Ammon's horn (tissue), 1 donor: ENCODE data around the gene SLC19A3.
A peak's percentile ranks its signal among the peaks of the same experiment; 100 is the strongest.
"Not testable (repeated sequence)": the region's sequence is repeated elsewhere in the genome, so short reads cannot be mapped to it uniquely, and the experiment has no call there.

Source experiments
- DNase-seq: peaks from one replicate; pipeline ENCODE4 v3.0.0-alpha.2; 2016; ENCODE audit warnings: low spot score

The SLC19A3 gene

DNA sequence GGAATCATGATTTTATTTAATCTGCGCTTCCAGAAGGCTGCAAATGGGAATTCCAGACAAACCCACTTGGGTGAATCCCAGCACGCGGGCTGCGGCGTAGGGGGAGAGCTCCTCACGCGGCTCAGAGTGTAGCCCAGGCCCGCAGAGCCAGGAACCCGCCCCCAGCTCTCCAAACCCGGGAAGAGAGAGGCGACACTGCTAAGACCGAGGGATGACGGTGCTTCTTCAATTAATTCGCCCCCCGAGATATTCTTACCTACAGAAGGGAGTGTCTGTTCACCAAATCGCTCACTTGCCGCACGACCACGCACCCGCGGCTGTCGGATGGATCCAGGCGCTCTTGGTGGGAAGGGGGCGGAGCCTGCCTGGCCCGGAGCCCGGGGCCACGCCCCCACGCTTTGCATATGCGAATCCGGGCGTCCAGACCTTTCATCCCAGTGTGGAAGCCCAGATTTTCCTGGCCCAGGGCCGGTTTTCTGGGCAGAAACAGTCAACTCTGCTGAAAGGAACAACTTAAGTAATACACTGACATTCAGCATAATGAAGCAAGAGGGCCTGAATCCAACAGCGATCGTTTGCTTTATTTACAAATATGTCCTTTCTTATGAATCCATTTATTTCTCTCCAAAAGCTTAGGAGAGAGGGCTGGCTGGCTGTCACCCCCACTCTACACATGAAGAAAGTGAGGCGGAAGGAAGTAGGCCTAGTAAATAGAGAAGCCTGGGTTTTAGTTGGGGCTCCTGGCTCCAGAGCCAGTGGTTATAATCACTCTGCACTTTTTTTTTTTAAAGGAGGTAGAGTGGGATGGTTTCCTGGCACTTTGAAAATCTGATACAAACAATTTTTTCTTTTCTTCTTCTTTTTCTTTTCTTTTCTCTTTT is at the start of gene SLC19A3:
Gene SLC19A3, minus strand, starts transcription at position 342 of the 881 bp plus-strand sequence. CDS start 15,710 bp downstream, outside the sequence.
- peak; percentile 69 for DNase-seq

- peak; percentile 89 for DNase-seq
Observed at GRCh38 chr2:227766373-227766883, 48.6 kb upstream of the SLC19A3 start.

DNA sequence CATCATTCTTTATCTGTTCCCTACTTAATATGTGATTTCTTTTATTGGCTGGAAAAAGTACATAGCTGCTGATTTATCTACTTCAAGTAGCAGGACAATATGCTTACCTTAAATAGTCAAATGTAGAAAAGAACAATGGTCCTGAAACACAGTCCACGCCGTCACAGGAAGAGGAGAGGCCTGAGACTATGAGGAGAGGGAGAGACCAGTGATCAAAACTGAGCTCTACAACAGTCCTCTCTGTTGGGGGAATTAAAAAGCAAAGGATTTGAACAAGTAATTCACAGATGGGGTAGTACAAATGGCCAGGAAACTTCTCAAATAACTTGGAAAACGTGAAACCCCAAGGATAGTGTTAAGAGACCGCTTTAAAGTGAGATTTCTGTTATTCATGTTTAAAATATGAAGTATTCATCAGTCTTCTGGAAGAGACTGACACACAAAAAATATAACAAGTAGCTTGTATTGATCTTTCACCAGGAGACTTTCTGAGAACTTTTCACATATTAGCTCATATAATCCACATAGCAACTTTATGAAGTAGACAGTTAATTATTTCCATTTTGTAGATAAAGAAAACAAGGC is 48.1 kb upstream of the SLC19A3 start:
- DNase-seq, result no peak

DNA sequence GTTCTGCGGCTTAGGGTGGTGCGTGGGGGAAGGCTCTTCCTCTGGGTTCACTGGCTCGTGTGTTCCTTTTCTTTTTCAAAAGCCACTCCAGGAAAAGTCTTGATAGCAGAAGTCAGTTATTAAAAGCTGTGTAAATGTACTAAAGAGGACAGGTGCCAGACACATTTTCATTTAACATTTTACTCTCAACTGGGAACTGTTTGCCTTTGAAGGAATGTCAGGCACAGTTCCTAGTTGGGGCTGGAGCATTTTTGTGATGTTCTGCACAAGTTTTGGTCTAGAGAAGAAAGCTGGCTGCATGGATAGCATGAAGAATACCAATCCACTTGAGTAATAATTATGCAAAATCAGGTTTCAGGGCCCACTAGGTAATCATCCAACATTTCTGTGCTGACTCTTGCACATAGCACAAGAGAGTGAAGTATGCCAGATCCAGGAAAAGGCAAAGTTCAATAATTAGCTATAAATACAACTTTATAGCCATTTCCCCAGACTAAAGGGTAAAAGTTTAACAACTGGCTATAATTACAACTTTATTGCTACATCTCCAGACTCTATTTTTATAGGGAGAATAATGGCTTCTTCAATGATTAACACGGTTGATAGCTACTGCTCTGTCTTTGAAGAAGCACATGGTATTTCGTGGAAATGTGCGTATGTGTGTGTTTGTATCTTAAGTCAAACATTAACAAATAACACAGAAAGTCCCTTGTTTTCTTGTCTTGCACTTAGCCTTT is 44.1 kb upstream of the SLC19A3 start:
- no peak for DNase-seq

- DNase-seq, result no peak
Observed at GRCh38 chr2:227759411-227760118, 41.7 kb upstream of the SLC19A3 start.

- not testable (repeated sequence) for DNase-seq
Observed at GRCh38 chr2:227756261-227756660, 38.4 kb upstream of the SLC19A3 start.

DNA sequence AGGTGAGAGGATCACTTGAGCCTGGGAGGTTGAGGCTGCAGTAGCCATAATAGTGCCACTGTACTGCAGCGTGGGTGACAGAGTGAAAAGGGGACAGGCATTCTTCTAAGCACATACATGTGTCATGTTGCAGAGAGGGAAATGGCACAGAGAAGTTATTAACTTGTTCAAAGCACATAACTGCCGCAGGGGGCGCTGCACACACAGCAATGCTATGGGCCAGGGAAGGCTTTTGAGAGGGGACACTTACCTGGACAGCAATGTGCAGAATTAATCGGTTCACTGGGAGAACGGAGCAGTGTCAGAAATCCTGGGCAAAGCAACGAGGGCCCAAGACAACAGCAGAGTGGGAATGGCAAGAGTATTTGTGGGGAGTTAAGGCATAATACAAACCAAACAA is 30.3 kb upstream of the SLC19A3 start:
- DNase-seq, result no peak

DNA sequence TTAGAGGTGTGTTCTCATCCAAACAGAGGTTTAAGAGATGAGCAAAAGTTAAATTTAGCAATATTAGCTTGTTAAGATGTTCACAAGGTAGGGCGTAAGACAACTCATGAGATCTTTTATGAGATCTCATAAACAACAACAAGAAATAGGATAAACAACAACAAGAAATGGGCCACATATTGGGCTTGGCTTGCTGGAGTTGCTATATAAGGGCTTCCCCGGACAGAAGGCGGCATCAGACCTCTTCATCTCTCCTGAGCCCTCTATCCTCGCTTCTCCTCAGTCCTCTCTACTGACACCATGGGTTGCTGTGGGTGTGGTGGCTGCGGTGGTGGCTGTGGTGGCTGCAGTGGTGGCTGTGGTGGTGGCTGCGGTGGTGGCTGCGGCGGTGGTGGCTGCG is 27.8 kb upstream of the SLC19A3 start, which contains the start of gene SCYGR8:
Gene SCYGR8, plus strand, starts transcription at position 301 of the 400 bp plus-strand sequence. Its CDS starts 0 bp downstream, at position 301.
- DNase-seq, result no peak

GRCh38 chr2:227740705-227741104 is 22.9 kb upstream of the SLC19A3 start:
- not testable (repeated sequence) for DNase-seq

DNA sequence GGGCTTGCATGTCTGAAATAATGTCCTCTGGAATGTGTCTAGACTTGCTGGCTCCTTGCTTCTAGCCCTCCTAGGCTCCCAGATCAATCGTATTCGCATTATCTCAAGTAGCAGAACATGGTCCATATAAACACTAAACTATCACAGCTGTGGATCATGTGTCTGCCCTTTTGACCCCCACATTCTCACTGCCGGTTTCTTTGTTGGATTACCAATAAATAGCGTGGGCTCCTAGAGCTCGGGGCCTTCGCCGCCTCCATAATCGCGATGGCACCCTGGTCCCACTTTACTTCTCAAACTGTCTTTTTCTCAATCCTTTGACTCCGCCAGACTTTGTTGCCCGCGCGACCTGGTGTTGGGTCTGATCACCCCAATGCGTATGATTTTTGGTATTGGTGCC is 21.5 kb upstream of the SLC19A3 start:
- no peak for DNase-seq

GRCh38 chr2:227728035-227728434 is 10.2 kb upstream of the SLC19A3 start, which contains the start of gene SCYGR7:
TSS of gene SCYGR7 (plus strand) at chr2:227728335. CDS start at chr2:227728335, 0 bp downstream.
- DNase-seq, result no peak

DNA sequence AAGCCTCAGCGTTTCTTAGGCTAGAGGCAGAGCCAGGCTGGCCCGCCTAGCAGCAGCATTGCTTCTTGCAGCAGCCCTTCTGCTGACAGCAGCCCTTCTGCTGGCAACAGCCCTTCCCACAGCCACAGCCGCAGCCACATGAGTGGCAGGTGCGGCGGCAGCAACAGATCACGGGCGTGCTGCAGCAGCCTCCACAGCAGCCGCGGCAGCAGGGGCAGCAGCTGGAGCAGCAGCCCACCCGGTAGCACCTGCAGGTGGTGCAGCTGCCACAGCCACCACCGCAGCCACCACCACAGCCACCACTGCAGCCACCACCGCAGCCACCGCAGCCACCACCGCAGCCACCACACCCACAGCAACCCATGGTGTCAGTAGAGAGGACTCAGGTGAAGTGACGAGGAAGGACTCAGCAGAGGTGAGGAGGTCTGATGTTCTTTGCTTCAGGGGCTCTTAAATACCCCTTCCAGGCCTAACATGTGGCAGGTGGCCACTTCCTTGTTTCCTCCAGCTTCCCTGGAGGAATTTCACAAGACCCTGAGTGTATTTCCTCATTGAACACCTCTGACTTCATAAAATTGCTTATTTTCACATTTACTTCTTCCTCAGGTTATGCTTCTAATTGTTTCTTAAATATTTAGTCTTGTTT is 6.7 kb upstream of the SLC19A3 start, which contains the start of gene SCYGR6:
Gene SCYGR6, minus strand, starts transcription at position 364 of the 646 bp plus-strand sequence. Its CDS starts 0 bp downstream, at position 364.
- DNase-seq, result no peak

DNA sequence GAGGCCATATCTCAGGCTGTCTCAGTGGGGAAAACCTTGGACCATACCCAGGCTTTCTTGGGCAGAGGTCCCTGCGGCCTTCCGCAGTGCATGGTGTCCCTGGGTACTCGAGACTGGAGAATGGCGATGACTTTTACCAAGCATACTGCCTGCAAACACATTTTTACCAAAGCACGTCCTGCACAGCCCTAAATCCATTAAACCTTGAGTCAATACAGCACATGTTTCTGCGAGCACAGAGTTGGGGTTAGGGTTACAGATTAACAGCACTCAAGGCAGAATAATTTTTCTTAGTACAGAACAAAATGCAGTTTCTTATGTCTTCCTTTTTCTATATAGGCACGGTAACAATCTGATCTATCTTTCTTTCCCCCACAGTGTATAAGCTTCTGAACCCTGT is 5.0 kb upstream of the SLC19A3 start:
- not testable (repeated sequence) for DNase-seq

DNA sequence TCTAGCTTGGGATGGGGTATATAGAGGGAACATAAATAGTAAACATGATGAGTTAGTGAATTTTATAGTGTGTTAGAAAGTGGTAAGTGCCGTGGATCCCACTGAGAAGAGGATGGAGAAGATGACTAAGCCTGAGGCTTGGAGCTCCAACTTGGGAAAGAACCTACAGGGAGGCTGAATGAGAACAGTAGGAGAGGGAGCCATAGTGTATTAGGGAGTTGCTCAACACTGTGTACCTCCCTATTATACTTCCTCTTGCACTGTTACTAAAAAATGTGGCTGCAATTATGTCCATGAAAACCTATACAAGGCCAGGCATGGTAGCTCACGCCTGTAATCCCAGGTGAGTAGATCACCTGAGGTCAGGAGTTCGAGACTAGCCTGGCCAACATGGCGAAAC is 2.9 kb upstream of the SLC19A3 start:
- no peak for DNase-seq

DNA sequence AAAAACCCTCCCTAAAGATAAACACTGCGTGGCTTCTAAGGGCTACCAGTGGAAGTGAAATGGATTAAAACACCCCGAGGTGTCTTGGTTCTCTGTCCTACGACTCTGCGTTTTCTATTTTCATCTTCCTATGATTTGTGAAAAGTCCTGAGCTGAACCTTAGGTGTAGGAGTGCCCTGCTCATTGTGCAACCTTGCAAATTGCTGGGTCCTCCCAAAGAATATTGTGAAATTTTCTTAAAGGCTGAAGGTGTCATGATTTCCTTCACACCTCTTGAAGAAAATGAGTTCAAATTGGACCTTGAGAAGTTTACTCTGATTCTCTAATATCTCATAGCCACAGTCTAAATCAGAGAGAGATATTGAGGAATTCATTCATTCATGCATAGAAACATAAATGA is 1.8 kb upstream of the SLC19A3 start:
- no peak for DNase-seq

DNA sequence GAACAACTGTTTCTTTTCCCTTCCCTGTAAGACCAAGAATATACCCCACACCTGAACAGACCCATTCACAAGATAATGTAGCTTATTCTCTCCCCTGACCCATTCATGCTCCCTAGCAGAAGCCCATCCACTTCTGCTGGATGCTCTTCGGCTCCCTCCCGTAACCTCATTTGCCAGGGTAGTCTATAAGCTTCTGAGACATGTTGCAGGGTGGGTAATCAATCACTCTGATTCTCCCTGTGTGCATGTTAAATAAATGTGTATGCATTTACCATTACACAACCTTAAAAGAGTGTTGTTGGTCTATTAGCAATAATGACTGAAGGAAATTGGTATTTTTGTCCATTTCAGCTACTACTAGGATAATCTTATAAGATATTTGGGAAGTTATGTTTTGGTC is 1.3 kb downstream of the SLC19A3 start:
- no peak for DNase-seq

- DNase-seq, result no peak
Observed at GRCh38 chr2:227713291-227713690, 4.5 kb downstream of the SLC19A3 start.

DNA sequence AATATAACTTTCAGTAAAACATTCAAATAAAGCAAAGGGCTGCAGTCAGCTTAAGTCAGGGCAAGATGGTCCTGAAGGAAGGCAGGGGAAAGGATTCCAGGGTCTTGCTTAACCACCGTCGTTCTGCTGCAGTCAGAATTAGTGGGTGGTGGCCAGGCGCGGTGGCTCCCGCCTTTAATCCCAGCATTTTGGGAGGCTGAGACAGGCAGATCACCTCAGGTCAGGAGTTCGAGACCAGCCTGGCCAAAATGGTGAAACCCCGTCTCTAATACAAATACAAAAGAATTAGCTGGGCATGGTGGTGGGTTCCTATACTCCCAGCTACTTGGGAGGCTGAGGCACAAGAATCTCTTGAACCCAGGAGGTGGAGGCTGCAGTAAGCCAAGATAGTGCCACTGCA is 6.8 kb downstream of the SLC19A3 start:
- no peak for DNase-seq

DNA sequence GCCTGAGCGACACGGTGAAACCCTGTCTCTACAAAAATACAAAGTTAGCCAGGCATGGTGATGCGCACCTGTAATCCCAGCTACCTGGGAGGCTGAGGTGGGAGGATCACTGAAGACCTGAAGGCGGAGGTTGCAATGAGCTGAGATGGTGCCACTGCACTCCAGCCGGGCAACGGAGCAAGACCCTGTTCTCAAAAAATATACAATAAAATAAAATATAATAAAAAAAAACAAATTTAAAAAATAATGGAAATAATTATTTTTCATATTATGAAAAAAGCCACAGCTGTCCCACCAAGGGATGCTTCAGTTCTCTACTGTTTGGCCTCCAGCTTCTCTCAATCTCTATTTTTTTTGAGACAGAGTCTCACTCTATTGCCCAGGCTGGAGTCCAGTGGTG is 10.4 kb downstream of the SLC19A3 start:
- no peak for DNase-seq

- no peak for DNase-seq
Observed at GRCh38 chr2:227706859-227707258, 11.0 kb downstream of the SLC19A3 start.

- no peak for DNase-seq
Observed at GRCh38 chr2:227703961-227704360, 13.9 kb downstream of the SLC19A3 start.
